Measurements from ENCODE around the gene SNCAIP. TPM values are rescaled to one million over a fixed set of nuclear protein-coding genes. Genes with fewer than 3 reads are reported as not detected.

The SNCAIP gene
- polyA plus RNA-seq, 3 donors from 2014 or later = not detected

DNA sequence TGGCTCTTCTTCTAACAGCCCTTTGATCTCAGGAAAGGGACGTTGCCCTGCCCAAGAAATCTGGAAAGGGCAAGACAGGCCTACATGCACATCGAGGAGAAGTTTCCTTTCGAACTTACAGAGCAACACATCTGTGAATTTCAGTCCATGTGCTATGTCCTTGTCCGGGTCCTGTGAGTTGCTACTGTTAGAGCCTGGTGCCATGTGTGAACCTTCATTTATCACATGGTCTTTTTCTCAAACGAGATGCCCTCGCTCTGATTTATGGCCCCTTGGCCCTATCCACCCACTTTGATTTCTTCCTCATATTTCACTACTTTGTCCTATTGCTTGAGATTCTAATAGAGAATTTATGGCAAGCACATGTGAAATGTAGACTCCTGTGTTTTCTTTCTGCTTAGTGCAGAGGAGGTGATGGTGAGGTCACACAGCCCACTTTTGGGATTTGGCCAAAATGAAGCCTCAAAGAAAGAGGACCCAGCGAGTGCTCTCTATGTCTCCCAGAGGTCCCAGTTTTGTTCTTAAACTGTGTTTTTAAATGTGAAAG is 153.1 kb downstream of the SNCAIP start:
- no peaks in the 10 kb centered on the region for H3K36me3 Mint-ChIP-seq
- no peak for DNase-seq
- peaks cover 0 to 5% (median 4%) of the 10 kb centered on the region in 6 donors for H3K9me3 Mint-ChIP-seq
- no peak overlapping the region for H3K27ac Mint-ChIP-seq
- H3K4me3 Mint-ChIP-seq = no peak overlapping the region
- no peaks in the 10 kb centered on the region for H3K4me1 Mint-ChIP-seq
- peaks cover 0 to 2% (median 0%) of the 10 kb centered on the region in 3 donors for H3K27me3 Mint-ChIP-seq (ENCODE audit: low read depth in 3 of 3)

DNA sequence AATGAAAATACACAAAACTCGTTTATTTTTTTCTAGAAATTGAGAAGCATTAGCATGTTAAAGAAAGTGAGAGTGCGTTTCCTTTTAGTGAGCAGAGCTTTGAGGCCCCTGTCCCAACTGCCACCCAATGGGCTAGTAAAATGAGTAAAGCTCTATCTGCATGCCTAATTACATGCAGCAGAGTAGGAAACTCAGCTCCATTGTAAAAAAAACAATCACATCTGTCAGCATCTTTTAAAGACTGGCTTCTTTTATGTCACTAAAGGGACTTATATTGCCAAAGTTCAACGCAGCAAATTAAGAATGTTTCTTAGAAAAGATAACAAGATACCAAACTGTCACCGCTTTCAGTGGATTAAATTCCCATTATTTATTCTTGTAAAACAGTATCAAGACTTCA is 154.0 kb downstream of the SNCAIP start:
- no peaks in the 10 kb centered on the region for H3K4me1 Mint-ChIP-seq
- peaks cover 0 to 5% (median 4%) of the 10 kb centered on the region in 6 donors for H3K9me3 Mint-ChIP-seq
- no peak for DNase-seq
- H3K4me3 Mint-ChIP-seq = no peak overlapping the region
- no peak overlapping the region for H3K27ac Mint-ChIP-seq
- H3K27me3 Mint-ChIP-seq (ENCODE audit: low read depth in 3 of 3) = no peaks in the 10 kb centered on the region
- H3K36me3 Mint-ChIP-seq = no peaks in the 10 kb centered on the region

DNA sequence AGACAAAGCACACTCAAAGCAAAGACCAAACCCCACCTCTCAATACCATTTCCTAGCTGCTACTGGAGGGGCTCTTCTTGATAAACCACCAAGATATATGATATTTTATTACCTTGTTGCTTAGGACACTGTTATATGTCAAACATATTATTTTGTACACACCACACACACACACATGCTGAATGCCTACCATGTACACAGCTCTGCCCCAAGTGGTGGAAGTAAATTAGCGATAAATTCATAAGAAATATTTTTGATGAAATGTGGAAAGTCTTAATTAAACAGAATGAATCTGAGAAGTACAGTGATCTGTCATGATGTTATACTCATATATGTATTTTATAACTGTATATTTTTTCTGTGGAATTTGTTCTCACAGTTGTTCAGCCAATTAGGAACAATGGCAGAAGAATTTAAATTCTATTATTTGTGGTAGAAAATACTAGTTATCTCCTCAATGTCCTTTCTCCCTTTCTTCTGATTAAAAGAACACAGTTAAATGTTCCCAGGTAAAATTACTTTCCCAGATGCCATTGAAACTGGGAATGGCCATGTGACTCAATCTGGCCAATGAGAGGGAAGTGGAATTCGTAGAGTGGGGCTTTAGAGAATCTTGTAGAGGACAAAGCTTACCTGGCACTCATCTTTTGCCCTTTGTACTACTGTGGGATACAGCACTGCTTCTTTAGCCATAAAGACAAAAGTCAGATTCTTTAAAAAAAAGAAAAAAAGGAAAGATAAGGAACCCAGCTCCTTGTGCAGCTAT is 156.5 kb downstream of the SNCAIP start:
- Mint-ChIP-seq H3K36me3 (no peaks in the 10 kb centered on the region), H3K4me1 (no peaks in the 10 kb centered on the region), H3K27ac (no peak overlapping the region), H3K27me3 (ENCODE audit: low read depth in 3 of 3) (peaks cover 0 to 3% (median 0%) of the 10 kb centered on the region in 3 donors), H3K4me3 (no peak overlapping the region), H3K9me3 (peaks cover 0 to 10% (median 4%) of the 10 kb centered on the region in 6 donors)
- DNase-seq = no peak

DNA sequence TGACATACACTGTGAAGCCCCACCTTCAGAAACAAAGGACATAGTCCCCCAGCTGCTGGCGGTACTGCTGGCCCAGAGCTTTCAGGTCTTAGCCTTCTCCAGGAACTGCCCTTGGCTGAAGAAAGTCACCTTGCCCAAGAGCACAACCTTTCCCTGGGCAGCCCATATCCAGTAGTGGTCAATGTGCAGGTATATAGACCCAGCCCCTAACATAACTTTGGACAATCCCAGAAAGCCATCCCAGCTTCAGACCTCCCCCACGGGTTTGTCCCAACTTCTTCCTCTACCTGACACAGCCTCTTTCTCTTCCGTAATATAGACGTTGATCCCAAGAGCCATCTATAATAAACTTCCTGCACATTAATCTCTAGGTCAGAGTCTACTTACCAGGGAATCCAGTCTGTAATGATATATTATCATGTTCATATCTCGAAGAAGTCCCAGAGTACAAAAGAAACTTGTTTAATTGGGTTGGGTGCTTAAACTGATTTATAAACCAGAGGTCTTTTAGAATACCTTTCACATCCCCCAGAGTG is 157.4 kb downstream of the SNCAIP start:
- Mint-ChIP-seq H3K27ac (no peak overlapping the region), H3K36me3 (no peaks in the 10 kb centered on the region), H3K4me3 (no peak overlapping the region), H3K4me1 (no peaks in the 10 kb centered on the region), H3K9me3 (peaks cover 0 to 10% (median 4%) of the 10 kb centered on the region in 6 donors), H3K27me3 (ENCODE audit: low read depth in 3 of 3) (peaks cover 0 to 3% (median 0%) of the 10 kb centered on the region in 3 donors)
- no peak for DNase-seq

DNA sequence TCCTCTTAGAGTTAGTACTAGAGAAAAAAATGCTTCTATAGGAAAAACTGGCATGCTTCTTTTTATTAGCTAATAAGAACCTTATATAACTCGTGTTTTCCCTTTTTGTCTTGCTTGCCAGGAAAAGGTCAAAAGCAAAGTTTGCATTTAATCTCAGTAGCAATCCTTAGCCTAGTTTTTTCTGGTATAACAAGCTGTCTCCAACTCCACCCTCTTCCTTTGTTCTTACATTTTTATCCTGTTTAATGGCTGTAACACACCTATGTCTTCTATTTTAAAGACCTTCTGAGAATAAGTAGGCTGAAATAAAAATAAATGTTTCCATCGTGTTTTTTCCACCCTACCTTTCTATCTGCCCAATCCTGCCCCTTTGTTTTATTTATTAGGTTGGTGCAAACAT is 158.3 kb downstream of the SNCAIP start:
- Mint-ChIP-seq H3K36me3 (no peaks in the 10 kb centered on the region), H3K27ac (no peak overlapping the region), H3K27me3 (ENCODE audit: low read depth in 3 of 3) (peaks cover 0 to 4% (median 0%) of the 10 kb centered on the region in 3 donors), H3K9me3 (peaks cover 0 to 10% (median 6%) of the 10 kb centered on the region in 6 donors), H3K4me1 (no peaks in the 10 kb centered on the region), H3K4me3 (no peak overlapping the region)
- DNase-seq = no peak

DNA sequence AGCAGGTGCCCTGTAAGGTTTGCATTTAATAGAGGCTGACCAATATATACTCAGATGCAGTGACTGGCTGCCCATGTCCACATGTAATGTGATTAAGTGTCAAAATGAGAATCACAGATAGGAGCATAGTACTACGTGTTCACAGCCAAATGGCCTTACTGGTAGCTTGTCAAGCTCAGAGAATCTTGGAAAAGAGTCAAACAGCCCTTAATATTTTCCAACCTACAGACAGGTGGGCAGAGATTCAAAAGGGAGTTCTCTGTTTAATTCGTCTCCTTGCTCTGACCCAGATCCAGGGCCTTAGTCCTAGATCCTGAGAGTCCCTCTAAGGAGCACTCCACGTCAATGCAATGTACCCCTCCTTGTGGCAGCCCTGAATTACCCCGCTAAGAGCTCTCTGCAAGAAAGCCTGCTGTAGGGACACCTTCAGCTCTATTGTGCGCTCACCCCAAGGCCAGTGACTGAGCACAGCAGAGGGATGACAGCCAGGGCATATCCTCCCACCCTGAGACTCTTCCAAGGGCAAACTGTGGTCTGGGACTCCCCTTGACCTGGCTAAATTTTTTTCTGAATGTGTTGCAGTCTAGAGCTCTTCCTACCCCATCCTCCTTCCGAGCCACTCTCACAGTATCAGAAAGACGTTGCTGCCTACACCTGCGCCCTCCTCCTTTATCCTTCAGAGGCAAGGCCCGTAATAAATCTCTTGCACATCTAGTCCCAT is 159.2 kb downstream of the SNCAIP start:
- DNase-seq = no peak
- H3K27ac Mint-ChIP-seq = no peak overlapping the region
- no peak overlapping the region for H3K4me3 Mint-ChIP-seq
- peaks cover 0 to 7% (median 0%) of the 10 kb centered on the region in 3 donors for H3K27me3 Mint-ChIP-seq (ENCODE audit: low read depth in 3 of 3)
- peaks cover 0 to 10% (median 7%) of the 10 kb centered on the region in 6 donors for H3K9me3 Mint-ChIP-seq
- H3K36me3 Mint-ChIP-seq = no peaks in the 10 kb centered on the region
- no peaks in the 10 kb centered on the region for H3K4me1 Mint-ChIP-seq

DNA sequence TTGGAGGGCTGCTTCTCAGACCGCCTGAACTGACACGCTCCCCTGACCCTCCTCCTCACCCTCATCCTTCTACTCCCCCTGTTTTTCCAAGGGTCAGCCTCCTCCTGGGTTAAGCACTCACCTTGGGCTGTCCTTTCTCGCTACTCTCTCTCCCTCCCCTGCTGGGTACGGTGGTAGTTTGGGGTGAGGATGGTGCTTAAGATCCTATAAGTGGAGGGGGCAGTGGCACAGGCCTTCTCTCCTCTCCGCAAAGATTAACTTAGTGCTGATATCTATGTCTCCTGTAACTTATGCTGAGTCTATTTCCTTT is 159.7 kb downstream of the SNCAIP start:
- Mint-ChIP-seq H3K36me3 (no peaks in the 10 kb centered on the region), H3K9me3 (peaks cover 0 to 10% (median 7%) of the 10 kb centered on the region in 6 donors), H3K4me1 (no peaks in the 10 kb centered on the region), H3K27me3 (ENCODE audit: low read depth in 3 of 3) (peaks cover 0 to 7% (median 0%) of the 10 kb centered on the region in 3 donors), H3K4me3 (no peak overlapping the region), H3K27ac (no peak overlapping the region)
- DNase-seq = no peak

DNA sequence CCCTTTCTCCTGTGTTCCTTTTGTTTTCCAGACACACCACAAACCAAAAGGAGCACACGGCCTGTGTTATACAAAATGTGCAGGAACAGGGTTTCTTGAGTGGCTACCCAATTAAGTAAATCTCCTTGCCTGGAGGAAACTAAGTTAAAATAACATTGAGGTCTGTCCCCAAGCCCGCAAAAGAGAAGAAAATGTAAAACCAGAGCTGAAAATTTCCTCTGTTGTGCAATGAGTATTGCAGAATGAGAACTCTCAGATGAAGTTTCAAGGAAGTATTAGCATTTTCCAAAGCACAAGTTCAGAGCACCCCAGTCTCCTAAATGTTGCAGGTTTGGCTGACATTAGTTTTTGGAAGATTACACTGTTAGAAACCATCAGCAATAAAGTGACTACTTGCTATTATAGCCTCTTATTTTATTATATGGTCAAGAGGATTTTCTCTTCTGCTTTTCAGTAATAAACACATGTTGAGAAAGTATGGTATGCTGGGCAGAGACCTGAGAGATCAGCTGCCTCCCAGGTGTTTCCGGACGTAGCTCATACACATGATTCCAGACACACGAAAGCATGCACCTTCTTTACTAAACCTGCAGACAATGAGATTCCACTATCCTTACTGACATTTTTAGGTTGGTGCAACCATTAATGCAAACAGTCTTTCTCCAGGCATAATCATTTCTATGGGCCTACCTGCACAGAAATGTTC is 161.3 kb downstream of the SNCAIP start:
- H3K4me1 Mint-ChIP-seq = no peaks in the 10 kb centered on the region
- peaks cover 0 to 10% (median 5%) of the 10 kb centered on the region in 6 donors for H3K9me3 Mint-ChIP-seq
- DNase-seq = no peak
- H3K27ac Mint-ChIP-seq = no peak overlapping the region
- H3K4me3 Mint-ChIP-seq = no peak overlapping the region
- H3K27me3 Mint-ChIP-seq (ENCODE audit: low read depth in 3 of 3) = peaks cover 0 to 7% (median 0%) of the 10 kb centered on the region in 3 donors
- H3K36me3 Mint-ChIP-seq = no peaks in the 10 kb centered on the region

DNA sequence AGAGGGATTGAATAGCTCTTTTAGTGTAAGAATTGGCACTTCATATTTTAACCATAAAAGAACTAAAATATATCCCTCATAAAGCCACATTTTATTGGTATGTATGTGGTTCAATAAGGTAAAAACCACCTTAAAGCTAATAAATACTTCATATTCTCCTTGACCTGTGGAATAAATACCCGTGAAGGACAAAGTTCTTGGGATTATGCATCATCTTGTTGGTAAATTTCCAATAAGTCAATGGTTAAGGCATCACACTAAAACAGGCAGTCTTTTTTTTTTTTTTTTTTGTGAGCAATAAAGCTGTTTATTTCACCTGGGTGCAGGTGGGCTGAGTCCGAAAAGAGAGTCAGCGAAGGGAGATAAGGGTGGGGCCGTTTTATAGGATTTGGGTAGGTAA is 161.9 kb downstream of the SNCAIP start:
- Mint-ChIP-seq H3K27ac (no peak overlapping the region), H3K9me3 (peaks cover 0 to 13% (median 5%) of the 10 kb centered on the region in 6 donors), H3K36me3 (no peaks in the 10 kb centered on the region), H3K4me3 (no peak overlapping the region), H3K27me3 (ENCODE audit: low read depth in 3 of 3) (peaks cover 0 to 7% (median 0%) of the 10 kb centered on the region in 3 donors), H3K4me1 (no peaks in the 10 kb centered on the region)
- DNase-seq = no peak

DNA sequence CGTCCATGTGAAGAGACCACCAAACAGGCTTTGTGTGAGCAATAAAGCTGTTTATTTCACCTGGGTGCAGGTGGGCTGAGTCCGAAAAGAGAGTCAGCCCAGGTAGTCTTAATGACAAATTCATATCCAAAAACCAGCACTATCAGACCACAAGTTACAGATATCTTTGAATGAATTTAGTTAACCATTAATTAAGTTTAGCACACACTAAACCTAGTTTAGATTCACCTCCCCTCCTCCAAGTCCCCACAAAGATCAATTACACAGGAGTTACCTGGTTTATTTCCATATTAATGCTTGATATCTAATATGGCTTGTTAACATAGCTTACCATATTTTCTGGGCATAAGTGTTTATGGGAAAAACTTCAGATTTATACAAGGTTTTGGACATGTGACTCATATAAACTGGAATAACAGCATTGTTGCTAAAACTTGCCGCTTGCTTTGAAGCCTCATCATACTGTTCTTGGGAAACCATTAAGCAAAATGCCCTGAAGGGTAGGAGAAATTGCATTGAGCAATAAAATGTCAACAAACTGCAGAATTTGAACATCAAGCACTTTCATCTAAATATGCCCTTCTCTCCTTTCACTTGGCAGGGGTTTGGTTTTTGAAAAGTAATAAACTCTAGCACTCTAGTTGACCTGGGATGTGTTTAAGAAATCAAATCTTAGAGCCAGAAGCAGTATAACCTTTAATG is 166.9 kb downstream of the SNCAIP start:
- no peaks in the 10 kb centered on the region for H3K36me3 Mint-ChIP-seq
- no peak for DNase-seq
- H3K27me3 Mint-ChIP-seq (ENCODE audit: low read depth in 3 of 3) = peaks cover 0 to 4% (median 2%) of the 10 kb centered on the region in 3 donors
- no peak overlapping the region for H3K4me3 Mint-ChIP-seq
- H3K27ac Mint-ChIP-seq = no peak overlapping the region
- no peaks in the 10 kb centered on the region for H3K4me1 Mint-ChIP-seq
- H3K9me3 Mint-ChIP-seq = peaks cover 0 to 13% (median 4%) of the 10 kb centered on the region in 6 donors

DNA sequence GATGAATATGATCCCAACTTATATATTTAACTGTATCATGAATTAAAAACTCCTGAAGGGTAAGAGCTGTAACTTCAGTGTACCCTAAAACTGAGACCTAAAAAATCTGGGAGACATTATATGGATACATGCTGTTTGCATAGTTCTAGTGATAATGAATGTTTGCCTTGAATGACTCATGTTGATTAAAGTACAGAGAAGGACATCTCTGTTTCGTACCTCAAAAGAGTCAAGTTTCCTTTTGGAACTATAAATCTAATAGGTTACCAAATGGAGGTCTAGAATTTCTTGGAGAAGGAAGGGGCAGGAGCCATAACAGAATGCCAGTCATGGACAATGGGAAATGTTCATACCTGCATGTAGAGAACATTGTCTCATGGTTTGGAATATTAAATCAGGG is 168.1 kb downstream of the SNCAIP start:
- Mint-ChIP-seq H3K36me3 (no peaks in the 10 kb centered on the region), H3K4me1 (no peaks in the 10 kb centered on the region), H3K4me3 (no peak overlapping the region), H3K27ac (no peak overlapping the region), H3K9me3 (peaks cover 0 to 13% (median under 1%) of the 10 kb centered on the region in 6 donors), H3K27me3 (ENCODE audit: low read depth in 3 of 3) (peaks cover 2% of the 10 kb centered on the region in 3 donors)
- DNase-seq = no peak

DNA sequence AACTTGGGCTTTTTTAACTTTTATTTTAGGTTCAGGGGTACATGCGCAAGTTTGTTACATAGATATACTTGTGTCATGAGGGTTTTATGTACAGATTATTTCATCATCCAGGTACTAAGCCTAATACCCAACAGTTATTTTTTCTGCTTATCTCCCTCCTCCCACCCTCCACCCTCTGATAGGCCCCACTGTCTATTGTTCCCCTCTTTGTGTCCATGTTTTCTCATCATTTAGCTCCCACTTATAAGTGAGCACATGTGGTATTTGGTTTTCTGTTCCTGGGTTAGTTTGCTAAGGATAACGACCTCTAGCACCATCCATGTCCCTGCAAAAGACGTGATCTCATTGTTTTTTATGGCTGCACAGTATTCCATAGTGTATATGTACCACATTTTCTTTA is 172.1 kb downstream of the SNCAIP start:
- H3K27ac Mint-ChIP-seq = no peak overlapping the region
- peaks cover 0 to 4% (median 2%) of the 10 kb centered on the region in 3 donors for H3K27me3 Mint-ChIP-seq (ENCODE audit: low read depth in 3 of 3)
- no peaks in the 10 kb centered on the region for H3K4me1 Mint-ChIP-seq
- DNase-seq = no peak
- H3K4me3 Mint-ChIP-seq = no peak overlapping the region
- H3K36me3 Mint-ChIP-seq = no peaks in the 10 kb centered on the region
- peaks cover 0 to 8% (median under 1%) of the 10 kb centered on the region in 6 donors for H3K9me3 Mint-ChIP-seq

DNA sequence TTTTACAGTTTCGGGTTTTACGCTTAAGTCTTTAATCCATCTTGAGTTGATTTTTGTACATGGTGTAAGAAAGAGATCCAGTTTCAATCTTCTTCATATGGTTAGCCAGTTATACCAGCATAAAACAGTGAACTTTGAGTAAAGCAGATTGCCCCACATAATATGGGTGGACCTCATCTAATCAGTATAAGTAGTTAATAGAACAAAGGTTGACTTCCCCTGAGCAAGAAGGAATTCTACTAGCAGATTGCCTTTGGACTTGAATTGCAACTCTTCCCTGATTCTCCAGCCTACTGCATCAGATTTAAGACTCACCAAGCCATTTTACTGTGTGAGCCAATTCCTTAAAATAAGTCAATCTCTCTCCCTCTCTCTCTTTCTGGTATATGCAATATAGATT is 173.2 kb downstream of the SNCAIP start:
- H3K4me1 Mint-ChIP-seq = no peaks in the 10 kb centered on the region
- DNase-seq = no peak
- H3K9me3 Mint-ChIP-seq = peaks cover 0 to 6% (median under 1%) of the 10 kb centered on the region in 6 donors
- H3K36me3 Mint-ChIP-seq = no peaks in the 10 kb centered on the region
- peaks cover 0 to 4% (median 2%) of the 10 kb centered on the region in 3 donors for H3K27me3 Mint-ChIP-seq (ENCODE audit: low read depth in 3 of 3)
- H3K27ac Mint-ChIP-seq = no peak overlapping the region
- H3K4me3 Mint-ChIP-seq = no peak overlapping the region

Data from immature natural killer cell (primary cell).